ENCODE results near the gene PDZD7. TPM values are rescaled to one million over a fixed set of nuclear protein-coding genes. Genes with fewer than 3 reads are reported as not detected.

The PDZD7 gene
- total RNA-seq, 2 donors from 2014 or later = 0.19 to 0.42 TPM

GRCh38 chr10:101007099-101007711, 23.7 kb downstream of the PDZD7 start:
- DNase-seq = no peak
- intact Hi-C loops (cut with DNase I) = no loop called here
- no peak for TF ChIP-seq CTCF (IDR thresholded peaks at IDR 0.05)
- Histone ChIP-seq H3K27me3 (no peaks in the 10 kb centered on the region), H3K27ac (no peak overlapping the region), H3K4me3 (no peak overlapping the region), H3K9me3 (no peaks in the 10 kb centered on the region), H3K4me1 (no peaks in the 10 kb centered on the region), H3K36me3 (no peaks in the 10 kb centered on the region), H3K9ac (ENCODE audit: low read depth in 2 of 2, low read length in 2 of 2) (no peak overlapping the region)

GRCh38 chr10:101006593-101007098, 24.3 kb downstream of the PDZD7 start:
- no peak for TF ChIP-seq CTCF (IDR thresholded peaks at IDR 0.05)
- intact Hi-C loops (cut with DNase I) = no loop called here
- Histone ChIP-seq H3K4me1 (peaks cover 5% of the 10 kb centered on the region), H3K9me3 (no peaks in the 10 kb centered on the region), H3K27ac (no peak overlapping the region), H3K36me3 (no peaks in the 10 kb centered on the region), H3K9ac (ENCODE audit: low read depth in 2 of 2, low read length in 2 of 2) (peak overlapping the region in 1 of 2 donors; percentile 12), H3K27me3 (no peaks in the 10 kb centered on the region), H3K4me3 (no peak overlapping the region)
- no peak for DNase-seq

GRCh38 chr10:101005869-101006567, 24.9 kb downstream of the PDZD7 start:
- Histone ChIP-seq H3K4me1 (peaks cover 7% of the 10 kb centered on the region), H3K9ac (ENCODE audit: low read depth in 2 of 2, low read length in 2 of 2) (no peak overlapping the region), H3K27me3 (no peaks in the 10 kb centered on the region), H3K4me3 (no peak overlapping the region), H3K9me3 (no peaks in the 10 kb centered on the region), H3K27ac (no peak overlapping the region), H3K36me3 (no peaks in the 10 kb centered on the region)
- intact Hi-C loops (cut with DNase I) = no loop called here
- TF ChIP-seq CTCF (IDR thresholded peaks at IDR 0.05) = no peak
- DNase-seq = no peak

- intact Hi-C loops (cut with DNase I) = no loop called here
- no peak overlapping the region for H3K27ac ChIP-seq
- H3K4me1 ChIP-seq = peaks cover 7% of the 10 kb centered on the region
- no peak overlapping the region for H3K9ac ChIP-seq (ENCODE audit: low read depth in 2 of 2, low read length in 2 of 2)
- no peak for DNase-seq
- no peak overlapping the region for H3K4me3 ChIP-seq
- no peaks in the 10 kb centered on the region for H3K9me3 ChIP-seq
- H3K27me3 ChIP-seq = no peaks in the 10 kb centered on the region
- TF ChIP-seq CTCF (IDR thresholded peaks at IDR 0.05) = no peak
- H3K36me3 ChIP-seq = no peaks in the 10 kb centered on the region
Measured at GRCh38 chr10:101005361-101005760, 25.6 kb downstream of the PDZD7 start.

GRCh38 chr10:101003639-101004206, 27.2 kb downstream of the PDZD7 start:
- H3K4me1 ChIP-seq = peaks cover 10% of the 10 kb centered on the region
- H3K27me3 ChIP-seq = no peaks in the 10 kb centered on the region
- no peaks in the 10 kb centered on the region for H3K36me3 ChIP-seq
- H3K9ac ChIP-seq (ENCODE audit: low read depth in 2 of 2, low read length in 2 of 2) = no peak overlapping the region
- H3K27ac ChIP-seq = no peak overlapping the region
- no peak for DNase-seq
- no peak for TF ChIP-seq CTCF (IDR thresholded peaks at IDR 0.05)
- intact Hi-C loops (cut with DNase I) = no loop called here
- H3K9me3 ChIP-seq = no peaks in the 10 kb centered on the region
- no peak overlapping the region for H3K4me3 ChIP-seq
